ENCODE results near the gene ZNF324.

DNA sequence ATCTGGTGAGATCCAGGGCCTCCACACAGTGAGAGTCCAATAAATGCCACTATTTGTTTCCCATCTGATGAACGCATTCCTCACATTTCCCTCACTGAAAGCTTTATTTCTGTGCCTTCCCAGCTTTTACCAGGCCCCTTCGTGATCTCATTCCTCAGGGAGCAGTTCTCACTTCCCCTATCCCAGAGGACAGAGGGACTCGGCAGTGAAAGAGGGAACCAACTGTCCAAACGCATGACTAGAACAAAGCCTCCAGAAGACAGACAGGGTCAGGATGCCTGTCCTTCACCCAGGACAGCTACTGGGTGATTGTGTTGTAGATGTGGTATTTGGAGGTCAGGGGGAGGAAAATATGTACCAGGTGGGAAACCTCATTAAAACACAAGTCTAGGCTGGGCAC, 54.8 kb downstream of the ZNF324 start:
- no peak for TF ChIP-seq EZH2phosphoT487 (IDR thresholded peaks at IDR 0.05; ENCODE audit: low read depth)
- TF ChIP-seq, protein P1, sequence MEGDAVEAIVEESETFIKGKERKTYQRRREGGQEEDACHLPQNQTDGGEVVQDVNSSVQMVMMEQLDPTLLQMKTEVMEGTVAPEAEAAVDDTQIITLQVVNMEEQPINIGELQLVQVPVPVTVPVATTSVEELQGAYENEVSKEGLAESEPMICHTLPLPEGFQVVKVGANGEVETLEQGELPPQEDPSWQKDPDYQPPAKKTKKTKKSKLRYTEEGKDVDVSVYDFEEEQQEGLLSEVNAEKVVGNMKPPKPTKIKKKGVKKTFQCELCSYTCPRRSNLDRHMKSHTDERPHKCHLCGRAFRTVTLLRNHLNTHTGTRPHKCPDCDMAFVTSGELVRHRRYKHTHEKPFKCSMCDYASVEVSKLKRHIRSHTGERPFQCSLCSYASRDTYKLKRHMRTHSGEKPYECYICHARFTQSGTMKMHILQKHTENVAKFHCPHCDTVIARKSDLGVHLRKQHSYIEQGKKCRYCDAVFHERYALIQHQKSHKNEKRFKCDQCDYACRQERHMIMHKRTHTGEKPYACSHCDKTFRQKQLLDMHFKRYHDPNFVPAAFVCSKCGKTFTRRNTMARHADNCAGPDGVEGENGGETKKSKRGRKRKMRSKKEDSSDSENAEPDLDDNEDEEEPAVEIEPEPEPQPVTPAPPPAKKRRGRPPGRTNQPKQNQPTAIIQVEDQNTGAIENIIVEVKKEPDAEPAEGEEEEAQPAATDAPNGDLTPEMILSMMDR (IDR thresholded peaks at IDR 0.05; ENCODE audit: low read depth, low read length), result no peak

Data from OCI-LY3 (cell line).